CD4-positive, alpha-beta T cell treated with Interleukin-15 for 1 hour (primary cell): ENCODE results near the gene ADRA2B.

Experiments used
- DNase-seq: peaks from one replicate; pipeline ENCODE4 v3.0.0-alpha.2; 2020

Gene ADRA2B

DNA sequence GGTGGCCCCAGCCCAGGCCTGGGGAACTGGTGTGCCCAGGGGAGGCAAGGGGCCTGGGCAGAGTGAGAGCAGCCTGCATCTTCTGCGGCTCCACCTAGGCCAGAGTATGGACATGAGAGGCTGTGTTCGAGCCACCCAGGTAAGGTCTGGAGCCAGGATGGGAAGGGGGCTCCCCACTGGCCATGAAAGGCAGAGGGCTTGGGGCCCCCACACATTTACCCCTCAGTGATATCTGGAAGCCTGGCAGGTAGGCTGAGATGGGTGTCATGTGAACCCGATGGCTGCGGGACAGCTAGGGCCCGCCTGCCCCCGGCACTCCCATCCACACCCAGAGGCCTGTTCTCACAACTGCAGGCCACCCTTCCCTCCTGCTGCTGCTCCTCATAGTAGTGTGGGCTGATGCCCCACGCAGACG lies 13.2 kb downstream of the ADRA2B start:
- peak; percentile 10 for DNase-seq

- DNase-seq: peak; percentile 13
These were observed 13.7 kb downstream of the ADRA2B start for GRCh38 chr2:96102596-96103186.

DNA sequence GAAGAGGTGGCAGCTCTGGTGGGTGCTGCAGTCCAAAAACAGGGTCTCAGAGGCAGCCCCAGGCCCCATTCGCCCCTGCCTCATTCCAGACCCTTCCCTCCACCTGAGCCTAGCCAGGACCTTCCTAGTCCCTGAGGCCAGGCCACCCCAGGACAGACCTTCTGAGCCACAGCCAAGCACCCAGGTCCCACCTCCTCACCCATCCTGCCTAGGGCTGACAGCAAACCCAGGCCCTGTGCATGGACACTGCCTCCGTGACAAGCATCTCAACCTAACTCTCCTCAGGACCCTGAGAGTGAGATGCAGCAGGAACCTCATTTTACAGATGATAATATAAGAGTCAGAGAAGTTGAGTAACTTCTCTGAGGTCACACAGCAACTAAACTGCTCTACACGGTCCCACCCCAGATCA lies 15.5 kb downstream of the ADRA2B start:
- DNase-seq: peak; percentile 10

GRCh38 chr2:96099861-96100798 lies 16.2 kb downstream of the ADRA2B start:
- DNase-seq: peak; percentile 14

- DNase-seq: no peak
These were observed 17.3 kb downstream of the ADRA2B start for GRCh38 chr2:96098900-96099590.

- peak; percentile 11 for DNase-seq
These were observed 18.2 kb downstream of the ADRA2B start for GRCh38 chr2:96097951-96098823.

DNA sequence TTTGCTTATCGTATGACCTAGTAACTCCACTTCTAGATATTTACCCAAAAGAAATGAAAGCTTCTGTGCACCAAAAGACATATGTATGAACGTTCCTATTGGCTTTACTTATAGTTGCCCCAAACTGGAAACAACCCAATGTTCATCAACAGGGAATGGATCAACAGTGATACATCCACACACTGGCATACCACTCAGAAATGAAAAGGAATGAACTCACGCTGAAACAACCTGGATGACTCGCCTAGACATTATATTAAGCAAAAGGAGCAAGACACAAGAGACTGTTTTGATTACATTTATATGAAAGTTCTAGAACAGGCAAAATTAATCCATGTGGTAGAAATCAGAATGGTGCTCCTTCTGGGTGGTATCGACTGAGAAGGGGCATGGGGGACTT lies 18.9 kb downstream of the ADRA2B start:
- no peak for DNase-seq

GRCh38 chr2:96095116-96095636 lies 21.2 kb downstream of the ADRA2B start:
- no peak for DNase-seq

GRCh38 chr2:96093528-96093927 lies 22.8 kb downstream of the ADRA2B start:
- DNase-seq: no peak

DNA sequence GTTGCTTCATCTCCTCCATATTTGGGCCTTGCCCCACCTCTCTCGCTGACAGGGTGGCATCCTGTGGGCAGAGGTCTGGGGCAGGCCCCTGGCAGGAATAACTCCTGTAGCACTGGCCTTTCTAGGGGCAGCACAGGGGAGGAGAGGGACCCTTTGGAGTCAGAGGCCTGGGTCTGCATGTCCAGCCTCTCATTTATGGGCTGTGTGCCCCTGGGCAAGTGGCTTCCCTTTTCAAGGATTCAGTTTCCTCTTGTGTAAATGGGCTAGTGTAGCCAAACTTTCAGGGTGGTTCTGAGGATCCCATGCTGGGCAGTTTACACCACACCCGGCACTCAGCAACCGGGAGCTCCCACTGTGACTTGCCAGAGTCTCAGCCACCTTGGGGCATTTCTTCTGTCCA lies 23.4 kb downstream of the ADRA2B start:
- no peak for DNase-seq

DNA sequence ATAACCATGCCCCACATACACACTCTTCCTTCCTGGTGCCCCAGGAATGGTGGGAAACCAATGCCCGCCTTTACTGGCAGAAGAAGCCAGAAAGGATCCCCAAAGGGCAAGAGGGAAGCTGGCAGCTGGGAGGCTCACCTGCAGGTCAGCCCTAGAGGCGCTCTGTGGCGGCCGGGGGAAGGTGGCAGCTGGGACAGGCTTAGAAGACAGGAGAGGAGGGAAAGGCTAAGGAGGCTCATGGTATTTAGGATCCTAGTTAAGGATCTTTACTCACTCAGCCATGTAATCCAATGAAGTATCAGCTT lies 23.8 kb downstream of the ADRA2B start:
- DNase-seq: no peak

- DNase-seq: no peak
These were observed 24.4 kb downstream of the ADRA2B start for GRCh38 chr2:96091711-96092572.

GRCh38 chr2:96091141-96091710 lies 25.1 kb downstream of the ADRA2B start:
- DNase-seq: no peak

DNA sequence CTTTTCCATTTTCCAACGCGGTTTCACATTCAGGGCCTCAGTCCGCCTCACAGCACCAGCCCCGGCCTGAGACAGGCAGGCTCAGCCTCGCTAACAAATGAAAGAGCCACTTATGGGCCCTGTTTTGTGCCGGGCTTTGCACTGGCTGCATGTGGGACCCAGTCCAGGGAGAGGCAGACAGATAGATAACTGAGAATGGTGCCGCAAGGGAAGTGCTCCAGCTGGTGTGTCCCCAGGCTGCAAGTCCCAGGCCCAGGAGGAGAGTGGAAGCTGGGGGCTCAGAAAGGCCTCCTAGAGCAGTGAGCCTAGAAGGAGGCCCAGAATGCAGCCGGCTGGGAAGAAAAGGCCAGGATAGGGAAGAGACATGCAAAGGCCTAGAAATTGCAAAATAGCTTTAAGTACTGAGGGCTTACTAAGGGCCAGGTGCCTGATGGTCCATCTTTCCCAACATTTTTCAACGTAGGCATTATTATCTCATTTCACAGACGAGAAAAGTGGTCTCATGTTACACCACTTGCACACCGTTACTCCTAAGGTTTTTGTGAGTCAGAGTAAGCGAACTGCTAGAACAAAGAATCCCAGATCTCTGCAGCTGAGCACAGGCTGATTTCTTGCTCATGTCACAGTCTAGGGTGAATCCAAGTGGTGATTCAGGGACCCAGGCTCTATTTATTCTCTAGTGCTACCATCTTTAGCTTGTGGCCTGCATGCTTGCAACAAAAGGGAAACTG lies 26.0 kb downstream of the ADRA2B start:
- no peak for DNase-seq

GRCh38 chr2:96089356-96090195 lies 26.8 kb downstream of the ADRA2B start:
- no peak for DNase-seq

DNA sequence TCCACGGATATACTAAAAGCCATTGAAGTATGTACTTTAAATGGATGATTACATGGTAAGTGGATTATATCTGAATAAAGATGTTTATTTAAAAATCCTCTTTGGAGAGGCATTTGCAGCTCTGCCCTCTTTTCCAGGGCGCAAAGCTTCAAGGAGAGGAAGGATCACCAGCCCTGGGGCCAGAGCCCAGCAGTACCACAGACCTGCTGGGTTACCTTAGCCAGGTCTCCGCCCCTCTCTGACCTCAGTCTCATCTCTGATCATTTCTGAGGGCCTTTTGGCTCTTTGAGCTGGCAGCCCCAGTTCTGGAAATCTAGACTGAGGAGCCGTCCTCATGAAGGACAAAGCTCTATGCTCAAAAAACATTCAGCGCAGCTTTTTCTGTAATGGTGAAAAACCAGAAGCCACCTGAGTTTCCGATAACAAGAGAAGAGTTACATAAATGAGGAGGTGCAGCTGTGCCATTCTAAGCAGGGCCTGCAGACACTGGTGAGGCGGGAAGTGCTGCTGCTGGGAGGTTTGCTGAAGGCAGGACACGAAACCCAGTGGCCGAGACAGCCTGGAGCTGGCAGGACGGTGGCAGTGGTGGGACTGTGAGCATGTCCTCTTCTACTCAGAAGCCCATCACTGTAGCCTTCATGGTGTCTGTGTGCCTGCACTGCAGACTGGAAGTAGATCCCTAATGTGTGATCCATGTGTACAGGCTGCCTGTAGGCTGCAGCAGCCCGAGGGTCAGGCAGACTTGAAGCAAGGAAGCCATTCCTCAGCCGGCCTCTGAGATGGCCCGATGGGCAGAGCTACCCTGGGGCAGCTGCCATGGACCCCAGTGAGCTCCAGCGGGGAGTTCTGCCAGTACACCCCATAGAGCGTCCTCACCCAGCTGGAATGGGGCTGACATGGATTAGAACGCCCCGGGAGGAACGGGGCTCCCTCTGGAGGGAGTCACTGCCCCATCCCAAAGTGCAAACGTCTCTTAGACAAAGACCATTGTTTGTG lies 27.7 kb downstream of the ADRA2B start:
- no peak for DNase-seq

DNA sequence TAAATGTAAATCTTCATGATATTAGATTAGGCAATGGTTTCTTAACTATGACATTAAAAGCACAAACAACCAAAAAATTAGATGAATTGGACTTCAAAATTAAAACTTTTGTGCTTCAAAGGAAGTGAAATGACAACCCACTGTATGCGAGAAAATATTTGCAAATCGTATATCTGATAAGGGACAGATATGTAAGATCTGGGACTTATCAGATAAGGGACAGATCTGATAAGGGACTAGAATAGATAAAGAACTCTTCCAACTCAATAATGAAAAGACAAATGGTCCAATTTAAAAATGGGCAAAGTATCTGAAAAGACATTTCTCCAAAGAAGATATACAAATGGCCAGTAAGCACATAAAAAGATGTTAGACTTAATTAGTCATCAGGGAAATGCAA lies 29.2 kb downstream of the ADRA2B start:
- no peak for DNase-seq
